ENCODE measurements around the gene ATP1A4. TPM values are rescaled to one million over a fixed set of nuclear protein-coding genes. Genes with fewer than 3 reads are reported as not detected.

ATP1A4 gene
- total RNA-seq, 1 experiment from 2014 or later, result not detected

DNA sequence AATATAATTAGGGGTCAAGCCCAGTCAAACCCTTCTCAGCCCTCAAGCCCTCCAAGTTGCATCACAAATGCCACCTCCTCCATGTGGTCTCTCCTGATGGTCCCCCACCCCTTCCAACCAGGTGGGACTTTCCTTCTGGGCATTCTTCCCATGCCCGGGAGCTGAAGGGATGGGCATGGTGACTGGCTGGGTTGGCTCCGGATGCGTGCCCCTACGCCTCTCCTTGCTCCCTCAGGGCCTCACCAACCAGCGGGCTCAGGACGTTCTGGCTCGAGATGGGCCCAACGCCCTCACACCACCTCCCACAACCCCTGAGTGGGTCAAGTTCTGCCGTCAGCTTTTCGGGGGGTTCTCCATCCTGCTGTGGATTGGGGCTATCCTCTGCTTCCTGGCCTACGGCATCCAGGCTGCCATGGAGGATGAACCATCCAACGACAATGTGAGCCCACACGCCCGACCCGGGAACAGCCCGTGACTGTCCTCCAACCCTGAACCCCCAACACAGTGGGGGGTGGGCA lies 28.4 kb upstream of the ATP1A4 start:
- DNase-seq (ENCODE audit: low spot score), result no peak
- Histone ChIP-seq H3K36me3 (ENCODE audit: insufficient read depth, low read length, poor library complexity, severe bottlenecking) (no peaks in the 10 kb centered on the region), H3K27me3 (replicated peaks; ENCODE audit: insufficient read depth, low read depth, low read length, poor library complexity) (no peaks in the 10 kb centered on the region), H3K9me3 (ENCODE audit: low read depth, low read length, poor library complexity, severe bottlenecking) (no peaks in the 10 kb centered on the region), H3K4me3 (ENCODE audit: low read depth, low read length, poor library complexity, severe bottlenecking) (no peak overlapping the region), H3K27ac (ENCODE audit: low read depth, low read length, poor library complexity, severe bottlenecking) (no peak overlapping the region), H3K4me1 (ENCODE audit: insufficient read depth, low read length, poor library complexity, severe bottlenecking) (no peaks in the 10 kb centered on the region)
- ChIA-PET POLR2A (ENCODE audit: low non-redundant PET) (no interaction called here), CTCF (interaction anchor here (0.6 kb wide), 1 partner anchor 25 kb away, joined by 4 read pairs; no protein-coding TSS in a partner anchor)
- no peak for TF ChIP-seq EZH2 (IDR thresholded peaks at IDR 0.05; ENCODE audit: borderline replicate concordance, low read depth, low read length, poor library complexity, severe bottlenecking)
- TF ChIP-seq, protein P1, sequence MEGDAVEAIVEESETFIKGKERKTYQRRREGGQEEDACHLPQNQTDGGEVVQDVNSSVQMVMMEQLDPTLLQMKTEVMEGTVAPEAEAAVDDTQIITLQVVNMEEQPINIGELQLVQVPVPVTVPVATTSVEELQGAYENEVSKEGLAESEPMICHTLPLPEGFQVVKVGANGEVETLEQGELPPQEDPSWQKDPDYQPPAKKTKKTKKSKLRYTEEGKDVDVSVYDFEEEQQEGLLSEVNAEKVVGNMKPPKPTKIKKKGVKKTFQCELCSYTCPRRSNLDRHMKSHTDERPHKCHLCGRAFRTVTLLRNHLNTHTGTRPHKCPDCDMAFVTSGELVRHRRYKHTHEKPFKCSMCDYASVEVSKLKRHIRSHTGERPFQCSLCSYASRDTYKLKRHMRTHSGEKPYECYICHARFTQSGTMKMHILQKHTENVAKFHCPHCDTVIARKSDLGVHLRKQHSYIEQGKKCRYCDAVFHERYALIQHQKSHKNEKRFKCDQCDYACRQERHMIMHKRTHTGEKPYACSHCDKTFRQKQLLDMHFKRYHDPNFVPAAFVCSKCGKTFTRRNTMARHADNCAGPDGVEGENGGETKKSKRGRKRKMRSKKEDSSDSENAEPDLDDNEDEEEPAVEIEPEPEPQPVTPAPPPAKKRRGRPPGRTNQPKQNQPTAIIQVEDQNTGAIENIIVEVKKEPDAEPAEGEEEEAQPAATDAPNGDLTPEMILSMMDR (conservative IDR thresholded peaks at IDR 0.05; ENCODE audit: low read depth, low read length), result no peak
- intact Hi-C loops (cut with micrococcal nuclease; ENCODE audit: unreplicated experiment), result no loop called here
- BruUV-seq (replicated peaks), result no TSS peak

DNA sequence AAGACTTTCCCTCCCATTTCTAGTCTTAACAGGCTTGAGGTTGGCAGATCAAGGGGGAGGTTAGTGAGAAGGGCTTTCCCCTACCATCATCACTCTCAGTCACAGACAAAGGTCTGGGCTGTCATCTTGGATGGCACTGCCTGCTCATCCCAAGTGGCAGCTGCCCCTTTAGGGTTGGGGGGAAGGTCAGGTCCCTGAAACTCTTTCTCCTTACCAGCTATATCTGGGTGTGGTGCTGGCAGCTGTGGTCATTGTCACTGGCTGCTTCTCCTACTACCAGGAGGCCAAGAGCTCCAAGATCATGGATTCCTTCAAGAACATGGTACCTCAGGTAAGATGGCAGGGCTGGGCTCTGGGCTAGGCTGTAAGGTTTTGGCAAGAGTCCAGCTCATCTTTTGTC lies 27.7 kb upstream of the ATP1A4 start:
- Histone ChIP-seq H3K4me3 (ENCODE audit: low read depth, low read length, poor library complexity, severe bottlenecking) (no peak overlapping the region), H3K27me3 (replicated peaks; ENCODE audit: insufficient read depth, low read depth, low read length, poor library complexity) (no peaks in the 10 kb centered on the region), H3K27ac (ENCODE audit: low read depth, low read length, poor library complexity, severe bottlenecking) (no peak overlapping the region), H3K36me3 (ENCODE audit: insufficient read depth, low read length, poor library complexity, severe bottlenecking) (no peaks in the 10 kb centered on the region), H3K4me1 (ENCODE audit: insufficient read depth, low read length, poor library complexity, severe bottlenecking) (no peaks in the 10 kb centered on the region), H3K9me3 (ENCODE audit: low read depth, low read length, poor library complexity, severe bottlenecking) (no peaks in the 10 kb centered on the region)
- CTCF ChIA-PET, result interaction anchor here (0.5 to 0.7 kb wide), 2 partner anchors 11 to 71 kb away, joined by 4 to 5 read pairs; no protein-coding TSS in a partner anchor
- DNase-seq (ENCODE audit: low spot score), result no peak
- no TSS peak for BruUV-seq (replicated peaks)
- TF ChIP-seq, protein P1 (conservative IDR thresholded peaks at IDR 0.05; ENCODE audit: low read depth, low read length), result no peak
- no peak for TF ChIP-seq EZH2 (IDR thresholded peaks at IDR 0.05; ENCODE audit: borderline replicate concordance, low read depth, low read length, poor library complexity, severe bottlenecking)
- POLR2A ChIA-PET (ENCODE audit: low non-redundant PET), result interaction anchor here (0.6 kb wide), 1 partner anchor 174 kb away, joined by 3 read pairs; no protein-coding TSS in a partner anchor
- intact Hi-C loops (cut with micrococcal nuclease; ENCODE audit: unreplicated experiment), result no loop called here

DNA sequence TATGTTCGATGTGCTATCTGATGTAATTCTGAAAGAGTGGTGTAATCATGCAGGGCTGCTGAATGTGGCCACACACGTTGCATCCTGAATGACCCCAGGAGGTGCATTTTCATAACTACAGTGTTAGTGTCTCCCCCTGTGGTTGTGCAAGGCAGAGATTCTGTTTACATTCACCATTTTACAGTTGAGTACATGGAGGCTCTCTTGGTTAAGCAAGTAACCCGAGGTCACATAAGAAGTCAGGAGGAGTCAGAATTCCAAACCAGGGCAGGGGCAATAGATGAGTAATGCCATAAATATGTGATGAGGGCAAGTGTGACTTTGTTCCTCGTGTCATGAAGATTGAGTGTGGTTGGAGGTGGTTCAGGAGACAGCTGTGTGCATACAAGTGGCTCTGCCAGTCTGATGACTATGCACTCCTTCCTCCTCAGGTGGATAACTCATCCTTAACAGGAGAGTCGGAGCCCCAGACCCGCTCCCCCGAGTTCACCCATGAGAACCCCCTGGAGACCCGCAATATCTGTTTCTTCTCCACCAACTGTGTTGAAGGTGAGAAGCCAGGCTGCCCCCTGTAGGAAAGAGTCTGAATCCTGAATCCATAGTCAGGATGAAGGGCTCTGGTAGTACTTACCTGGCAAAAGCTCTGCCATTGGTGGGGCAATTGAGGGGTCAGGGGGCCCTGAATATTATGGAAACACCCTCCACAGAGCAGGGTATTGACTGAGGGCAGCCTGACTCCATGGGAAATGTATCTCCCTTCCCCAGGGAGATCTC lies 26.5 kb upstream of the ATP1A4 start:
- Histone ChIP-seq H3K36me3 (ENCODE audit: insufficient read depth, low read length, poor library complexity, severe bottlenecking) (no peaks in the 10 kb centered on the region), H3K4me1 (ENCODE audit: insufficient read depth, low read length, poor library complexity, severe bottlenecking) (no peaks in the 10 kb centered on the region), H3K9me3 (ENCODE audit: low read depth, low read length, poor library complexity, severe bottlenecking) (no peaks in the 10 kb centered on the region), H3K4me3 (ENCODE audit: low read depth, low read length, poor library complexity, severe bottlenecking) (no peak overlapping the region), H3K27ac (ENCODE audit: low read depth, low read length, poor library complexity, severe bottlenecking) (no peak overlapping the region), H3K27me3 (replicated peaks; ENCODE audit: insufficient read depth, low read depth, low read length, poor library complexity) (no peaks in the 10 kb centered on the region)
- intact Hi-C loops (cut with micrococcal nuclease; ENCODE audit: unreplicated experiment), result no loop called here
- CTCF ChIA-PET, result interaction anchor here (0.7 to 1.1 kb wide), 2 partner anchors 127 to 207 kb away, joined by 3 read pairs; no protein-coding TSS in a partner anchor
- POLR2A ChIA-PET (ENCODE audit: low non-redundant PET), result no interaction called here
- TF ChIP-seq, protein P1 (conservative IDR thresholded peaks at IDR 0.05; ENCODE audit: low read depth, low read length), result no peak
- TF ChIP-seq EZH2 (IDR thresholded peaks at IDR 0.05; ENCODE audit: borderline replicate concordance, low read depth, low read length, poor library complexity, severe bottlenecking), result no peak
- no peak for DNase-seq (ENCODE audit: low spot score)
- BruUV-seq (replicated peaks), result no TSS peak

Data from A673 (cell line).